Mucosa of stomach (tissue), 1 donor: ENCODE measurements around the gene UFM1.

Source experiments
- H3K27me3 ChIP-seq: one replicate; pipeline ENCODE4 v1.7.0; 2013; ENCODE audit warnings: mild to moderate bottlenecking, low read length; ENCODE audit not compliant: control insufficient read depth, insufficient read depth
- H3K36me3 ChIP-seq: one replicate; pipeline ENCODE4 v1.7.0; 2013; ENCODE audit warnings: low read length; ENCODE audit not compliant: control insufficient read depth, insufficient read depth
- H3K4me1 ChIP-seq: one replicate; pipeline ENCODE4 v1.7.0; 2013; ENCODE audit warnings: mild to moderate bottlenecking, low read length; ENCODE audit not compliant: control insufficient read depth, insufficient read depth
- H3K4me3 ChIP-seq: one replicate; pipeline ENCODE4 v1.7.0; 2013; ENCODE audit warnings: low read length
- H3K9ac ChIP-seq: one replicate; pipeline ENCODE4 v1.7.0; 2013; ENCODE audit warnings: mild to moderate bottlenecking, low read length, moderate library complexity
- H3K9me3 ChIP-seq: one replicate; pipeline ENCODE4 v1.7.0; 2013; ENCODE audit warnings: mild to moderate bottlenecking, low read length, moderate library complexity; ENCODE audit not compliant: control insufficient read depth
- donor health status: Pancreatic carcinoma.

The UFM1 gene

GRCh38 chr13:38399535-38399934 lies 49.9 kb downstream of the UFM1 start:
- no peaks in the 10 kb centered on the region for H3K9me3 ChIP-seq
- no peak overlapping the region for H3K4me3 ChIP-seq
- no peaks in the 10 kb centered on the region for H3K36me3 ChIP-seq
- no peaks in the 10 kb centered on the region for H3K27me3 ChIP-seq
- no peaks in the 10 kb centered on the region for H3K4me1 ChIP-seq
- no peak overlapping the region for H3K9ac ChIP-seq

GRCh38 chr13:38401276-38401675 lies 51.6 kb downstream of the UFM1 start:
- Histone ChIP-seq H3K27me3 (no peaks in the 10 kb centered on the region), H3K36me3 (no peaks in the 10 kb centered on the region), H3K9me3 (no peaks in the 10 kb centered on the region), H3K4me3 (no peak overlapping the region), H3K9ac (no peak overlapping the region), H3K4me1 (no peaks in the 10 kb centered on the region)

- H3K4me3 ChIP-seq, result no peak overlapping the region
- H3K9me3 ChIP-seq, result no peaks in the 10 kb centered on the region
- no peak overlapping the region for H3K9ac ChIP-seq
- H3K4me1 ChIP-seq, result no peaks in the 10 kb centered on the region
- no peaks in the 10 kb centered on the region for H3K27me3 ChIP-seq
- no peaks in the 10 kb centered on the region for H3K36me3 ChIP-seq
Measured at GRCh38 chr13:38405216-38405615, 55.6 kb downstream of the UFM1 start.

DNA sequence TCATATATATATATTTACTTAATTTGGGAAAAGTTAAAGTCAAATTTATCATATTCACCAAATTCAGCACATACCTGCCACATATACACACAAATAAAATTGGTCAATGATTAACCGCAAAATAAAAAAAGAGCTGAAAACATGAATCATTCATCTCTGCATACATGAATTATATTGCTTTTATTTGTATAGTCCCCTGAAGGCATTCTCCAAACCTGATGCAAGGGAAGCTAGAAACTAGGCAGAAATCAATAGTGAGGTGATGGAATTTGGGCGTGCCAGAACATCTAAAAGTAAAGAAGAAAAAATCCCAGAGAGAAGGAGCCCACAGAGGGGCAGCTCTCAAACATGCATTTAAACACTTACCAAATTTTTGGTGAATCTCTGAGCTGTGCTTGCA lies 60.1 kb downstream of the UFM1 start:
- Histone ChIP-seq H3K36me3 (no peaks in the 10 kb centered on the region), H3K4me1 (no peaks in the 10 kb centered on the region), H3K4me3 (no peak overlapping the region), H3K9ac (no peak overlapping the region), H3K9me3 (no peaks in the 10 kb centered on the region), H3K27me3 (no peaks in the 10 kb centered on the region)

DNA sequence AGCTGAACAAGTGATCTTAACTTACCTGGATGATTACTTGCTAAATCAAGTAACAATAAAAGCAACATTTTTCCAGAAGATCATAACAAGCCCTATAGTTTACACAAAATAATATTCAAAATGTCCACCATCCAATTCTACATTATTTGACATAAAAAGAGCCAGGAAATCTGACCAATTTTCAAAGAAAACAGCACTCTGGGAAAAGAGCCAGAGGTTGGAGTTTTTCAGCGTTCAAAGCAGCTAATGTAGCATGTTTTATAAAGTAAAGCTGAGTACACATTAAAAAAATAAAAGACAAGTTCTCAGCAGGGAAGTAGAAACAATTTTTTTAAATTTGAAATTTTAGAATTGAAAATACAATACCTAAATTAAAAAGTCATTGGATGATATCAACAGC lies 62.6 kb downstream of the UFM1 start:
- no peak overlapping the region for H3K4me3 ChIP-seq
- H3K4me1 ChIP-seq, result no peaks in the 10 kb centered on the region
- H3K27me3 ChIP-seq, result no peaks in the 10 kb centered on the region

More for the DNA sequence above, 62.6 kb downstream of the UFM1 start:
- no peaks in the 10 kb centered on the region for H3K36me3 ChIP-seq
- no peaks in the 10 kb centered on the region for H3K9me3 ChIP-seq
- no peak overlapping the region for H3K9ac ChIP-seq
